LNCAP (cell line): ENCODE results near the gene EPHA4.

Experiments
- TF ChIP-seq, protein P1 (sequence below): fragments of 450-650 bp; IDR thresholded peaks from 2 replicates; pipeline ENCODE4 v1.5.1; 2017; ENCODE audit warnings: mild to moderate bottlenecking

EPHA4 gene

DNA sequence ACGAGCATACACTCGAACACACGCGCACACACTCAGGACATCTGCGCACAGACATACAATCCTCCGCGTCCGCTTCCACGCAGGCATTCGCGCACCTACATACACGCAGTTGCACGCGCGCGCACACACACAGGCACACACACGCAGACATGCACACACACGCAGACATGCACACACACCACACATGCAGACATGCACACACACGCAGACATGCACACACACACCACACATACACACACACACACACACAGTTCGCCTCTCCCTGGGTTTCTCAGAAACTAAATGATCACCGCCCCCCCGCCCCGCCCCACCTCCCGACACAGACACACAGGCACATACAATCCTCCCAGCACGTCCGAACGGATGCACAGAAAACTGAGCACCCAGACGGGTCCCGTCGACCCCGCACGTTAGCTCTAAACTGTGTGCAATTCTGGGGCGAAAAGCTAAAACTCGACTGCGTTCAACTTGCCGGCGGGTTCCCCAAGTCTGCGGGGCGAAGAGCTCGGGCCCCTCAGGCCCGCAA is 1.0 kb downstream of the EPHA4 start:
- TF ChIP-seq, protein P1, sequence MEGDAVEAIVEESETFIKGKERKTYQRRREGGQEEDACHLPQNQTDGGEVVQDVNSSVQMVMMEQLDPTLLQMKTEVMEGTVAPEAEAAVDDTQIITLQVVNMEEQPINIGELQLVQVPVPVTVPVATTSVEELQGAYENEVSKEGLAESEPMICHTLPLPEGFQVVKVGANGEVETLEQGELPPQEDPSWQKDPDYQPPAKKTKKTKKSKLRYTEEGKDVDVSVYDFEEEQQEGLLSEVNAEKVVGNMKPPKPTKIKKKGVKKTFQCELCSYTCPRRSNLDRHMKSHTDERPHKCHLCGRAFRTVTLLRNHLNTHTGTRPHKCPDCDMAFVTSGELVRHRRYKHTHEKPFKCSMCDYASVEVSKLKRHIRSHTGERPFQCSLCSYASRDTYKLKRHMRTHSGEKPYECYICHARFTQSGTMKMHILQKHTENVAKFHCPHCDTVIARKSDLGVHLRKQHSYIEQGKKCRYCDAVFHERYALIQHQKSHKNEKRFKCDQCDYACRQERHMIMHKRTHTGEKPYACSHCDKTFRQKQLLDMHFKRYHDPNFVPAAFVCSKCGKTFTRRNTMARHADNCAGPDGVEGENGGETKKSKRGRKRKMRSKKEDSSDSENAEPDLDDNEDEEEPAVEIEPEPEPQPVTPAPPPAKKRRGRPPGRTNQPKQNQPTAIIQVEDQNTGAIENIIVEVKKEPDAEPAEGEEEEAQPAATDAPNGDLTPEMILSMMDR: no peak

DNA sequence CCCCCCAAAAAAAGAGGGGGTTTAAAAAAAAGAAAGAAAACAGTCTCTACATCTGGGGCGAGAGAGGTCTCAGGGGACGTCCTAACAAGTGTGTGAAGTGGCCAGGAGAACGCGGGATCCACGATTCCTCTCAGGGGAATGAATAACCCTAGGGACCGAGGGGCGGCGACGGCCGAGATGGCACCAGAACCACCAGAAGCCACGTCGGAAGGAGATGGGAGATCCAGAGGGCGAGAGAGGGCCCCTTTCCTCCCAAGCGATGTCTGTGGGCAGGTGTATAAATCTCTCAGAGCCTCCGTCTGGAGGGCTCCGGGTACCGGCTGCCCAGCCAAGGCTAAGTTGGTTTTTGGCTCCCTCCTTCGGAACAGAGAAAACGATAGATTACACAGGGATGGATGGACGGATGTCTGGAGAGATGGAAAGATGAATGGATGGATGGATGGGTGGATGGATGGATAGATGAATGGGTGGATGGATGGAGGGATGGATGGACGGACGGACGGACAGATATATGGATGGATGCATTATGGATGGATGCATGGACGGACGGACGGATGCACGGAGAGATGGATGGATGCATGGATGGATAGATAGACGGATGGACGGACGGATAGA is 1.7 kb downstream of the EPHA4 start:
- TF ChIP-seq, protein P1: no peak

- TF ChIP-seq, protein P1: no peak
Measured at GRCh38 chr2:221569871-221570270, 2.2 kb downstream of the EPHA4 start.

GRCh38 chr2:221569425-221569845 is 2.7 kb downstream of the EPHA4 start:
- TF ChIP-seq, protein P1: no peak

- TF ChIP-seq, protein P1: no peak
Measured at GRCh38 chr2:221568299-221568698, 3.8 kb downstream of the EPHA4 start.

DNA sequence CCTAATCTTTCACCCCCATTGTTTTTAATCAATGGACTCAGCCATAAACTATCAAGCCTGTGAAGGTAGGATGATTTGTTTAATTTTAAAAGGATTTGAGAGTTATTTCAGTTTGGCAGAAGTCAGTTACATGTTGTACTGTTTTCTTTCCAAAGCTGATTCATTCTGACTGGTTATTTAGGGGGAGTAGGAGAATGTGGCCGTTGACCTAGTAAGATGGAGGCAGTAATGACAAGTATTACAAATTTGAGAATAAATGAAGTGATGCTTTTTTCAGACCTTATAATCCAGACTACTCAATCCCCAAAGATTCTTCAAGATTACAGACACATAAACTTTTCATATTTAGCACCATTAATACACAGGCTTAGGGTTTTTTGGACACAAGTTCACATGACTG is 4.3 kb downstream of the EPHA4 start:
- TF ChIP-seq, protein P1: no peak

GRCh38 chr2:221567231-221567760 is 4.8 kb downstream of the EPHA4 start:
- TF ChIP-seq, protein P1: no peak
